Measurements from ENCODE around the gene CDKAL1.

CDKAL1 gene

DNA sequence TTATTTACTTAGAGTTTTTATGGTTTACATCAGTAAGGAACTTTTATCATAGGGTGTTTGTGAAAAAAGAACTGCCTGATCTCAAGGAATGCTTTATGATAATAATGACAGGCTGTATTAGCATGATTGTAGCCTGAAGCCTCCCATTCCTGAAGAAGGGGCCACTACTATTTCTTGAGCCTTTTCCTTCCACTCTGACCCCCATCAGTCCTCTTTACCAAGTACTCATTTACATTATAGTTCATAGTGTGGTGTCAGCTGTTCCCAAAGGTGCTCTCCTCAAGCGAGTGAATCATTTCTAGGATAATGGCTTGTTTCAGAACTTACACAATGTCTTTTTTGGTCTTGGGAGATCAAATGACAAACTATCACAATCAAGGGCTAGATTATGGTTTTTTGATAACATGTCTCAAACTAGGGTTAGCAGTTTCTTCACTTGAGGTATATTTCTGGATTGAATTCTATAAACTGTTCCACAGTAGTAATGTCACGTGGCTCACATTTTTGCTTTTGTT lies 283.6 kb downstream of the CDKAL1 start:
- TF ChIP-seq RARB (CRISPR knock-in tag; IDR thresholded peaks at IDR 0.05) (no peak), ZNF8 (CRISPR knock-in tag; IDR thresholded peaks at IDR 0.05) (no peak), ZFP3 (CRISPR knock-in tag; IDR thresholded peaks at IDR 0.05) (no peak), ZNF565 (CRISPR knock-in tag; conservative IDR thresholded peaks at IDR 0.05; ENCODE audit: low read depth) (no peak), ZNF70 (CRISPR knock-in tag; IDR thresholded peaks at IDR 0.05) (no peak)
- TF ChIP-seq, protein P1, sequence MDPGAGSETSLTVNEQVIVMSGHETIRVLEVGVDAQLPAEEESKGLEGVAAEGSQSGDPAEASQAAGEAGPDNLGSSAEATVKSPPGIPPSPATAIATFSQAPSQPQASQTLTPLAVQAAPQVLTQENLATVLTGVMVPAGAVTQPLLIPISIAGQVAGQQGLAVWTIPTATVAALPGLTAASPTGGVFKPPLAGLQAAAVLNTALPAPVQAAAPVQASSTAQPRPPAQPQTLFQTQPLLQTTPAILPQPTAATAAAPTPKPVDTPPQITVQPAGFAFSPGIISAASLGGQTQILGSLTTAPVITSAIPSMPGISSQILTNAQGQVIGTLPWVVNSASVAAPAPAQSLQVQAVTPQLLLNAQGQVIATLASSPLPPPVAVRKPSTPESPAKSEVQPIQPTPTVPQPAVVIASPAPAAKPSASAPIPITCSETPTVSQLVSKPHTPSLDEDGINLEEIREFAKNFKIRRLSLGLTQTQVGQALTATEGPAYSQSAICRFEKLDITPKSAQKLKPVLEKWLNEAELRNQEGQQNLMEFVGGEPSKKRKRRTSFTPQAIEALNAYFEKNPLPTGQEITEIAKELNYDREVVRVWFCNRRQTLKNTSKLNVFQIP (CRISPR knock-in tag; IDR thresholded peaks at IDR 0.05; ENCODE audit: borderline replicate concordance, low read depth), result no peak
- TF ChIP-seq, protein P2, sequence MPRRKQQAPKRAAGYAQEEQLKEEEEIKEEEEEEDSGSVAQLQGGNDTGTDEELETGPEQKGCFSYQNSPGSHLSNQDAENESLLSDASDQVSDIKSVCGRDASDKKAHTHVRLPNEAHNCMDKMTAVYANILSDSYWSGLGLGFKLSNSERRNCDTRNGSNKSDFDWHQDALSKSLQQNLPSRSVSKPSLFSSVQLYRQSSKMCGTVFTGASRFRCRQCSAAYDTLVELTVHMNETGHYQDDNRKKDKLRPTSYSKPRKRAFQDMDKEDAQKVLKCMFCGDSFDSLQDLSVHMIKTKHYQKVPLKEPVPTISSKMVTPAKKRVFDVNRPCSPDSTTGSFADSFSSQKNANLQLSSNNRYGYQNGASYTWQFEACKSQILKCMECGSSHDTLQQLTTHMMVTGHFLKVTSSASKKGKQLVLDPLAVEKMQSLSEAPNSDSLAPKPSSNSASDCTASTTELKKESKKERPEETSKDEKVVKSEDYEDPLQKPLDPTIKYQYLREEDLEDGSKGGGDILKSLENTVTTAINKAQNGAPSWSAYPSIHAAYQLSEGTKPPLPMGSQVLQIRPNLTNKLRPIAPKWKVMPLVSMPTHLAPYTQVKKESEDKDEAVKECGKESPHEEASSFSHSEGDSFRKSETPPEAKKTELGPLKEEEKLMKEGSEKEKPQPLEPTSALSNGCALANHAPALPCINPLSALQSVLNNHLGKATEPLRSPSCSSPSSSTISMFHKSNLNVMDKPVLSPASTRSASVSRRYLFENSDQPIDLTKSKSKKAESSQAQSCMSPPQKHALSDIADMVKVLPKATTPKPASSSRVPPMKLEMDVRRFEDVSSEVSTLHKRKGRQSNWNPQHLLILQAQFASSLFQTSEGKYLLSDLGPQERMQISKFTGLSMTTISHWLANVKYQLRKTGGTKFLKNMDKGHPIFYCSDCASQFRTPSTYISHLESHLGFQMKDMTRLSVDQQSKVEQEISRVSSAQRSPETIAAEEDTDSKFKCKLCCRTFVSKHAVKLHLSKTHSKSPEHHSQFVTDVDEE (CRISPR knock-in tag; IDR thresholded peaks at IDR 0.05), result no peak
- no peak for ATAC-seq

DNA sequence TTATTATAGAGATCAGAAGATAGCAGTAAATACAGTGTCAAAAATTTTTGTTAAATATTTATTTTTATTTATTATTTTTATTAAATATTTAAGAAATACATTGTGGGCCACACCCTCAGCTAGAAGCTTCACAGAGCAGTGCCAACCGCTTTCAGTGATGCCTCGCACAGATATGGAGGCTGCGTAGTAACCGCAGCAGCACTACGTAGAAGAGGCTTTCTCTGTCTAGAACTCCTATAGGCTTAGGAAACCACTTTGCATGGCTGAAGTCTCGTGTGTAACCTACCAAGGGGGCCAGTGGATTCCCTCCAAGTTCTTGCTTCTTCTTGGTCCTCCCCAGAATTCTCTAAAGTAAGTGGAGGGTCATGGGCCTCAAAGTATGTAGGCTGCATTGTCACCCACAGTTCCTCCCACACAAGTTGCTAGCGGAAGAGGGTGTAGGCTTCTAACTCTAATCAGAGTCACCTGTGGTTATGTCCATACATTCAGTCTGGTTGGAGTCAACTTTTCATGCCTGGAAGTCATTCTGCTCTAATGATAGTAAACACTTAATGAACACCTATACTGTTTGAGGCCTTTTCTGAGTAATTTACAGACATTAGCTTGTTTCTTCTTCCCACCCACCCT lies 285.6 kb downstream of the CDKAL1 start:
- TF ChIP-seq ZC3H10 (CRISPR knock-in tag; IDR thresholded peaks at IDR 0.05), result no peak
- TF ChIP-seq BACH2 (CRISPR knock-in tag; IDR thresholded peaks at IDR 0.05; ENCODE audit: borderline replicate concordance), result no peak

DNA sequence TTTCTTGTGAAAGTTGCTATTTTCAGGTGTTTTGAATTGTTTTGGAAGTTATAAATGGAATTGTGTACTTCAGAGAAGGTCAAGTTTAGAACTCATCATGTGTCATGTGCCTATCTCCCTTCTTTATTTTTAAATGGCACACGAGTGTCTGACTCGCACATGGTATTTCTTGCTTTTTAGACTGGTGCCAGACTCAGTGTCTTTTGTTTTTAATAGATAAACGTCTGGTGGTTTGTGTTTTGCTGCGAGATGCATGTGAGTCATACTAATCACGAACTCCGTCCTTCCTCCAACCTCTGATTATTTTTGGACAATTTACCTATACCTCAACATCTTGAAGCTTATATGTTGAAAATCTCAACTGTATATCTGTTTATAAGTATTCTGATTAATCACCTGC lies 292.1 kb downstream of the CDKAL1 start:
- TF ChIP-seq ESRRG (CRISPR knock-in tag; IDR thresholded peaks at IDR 0.05) (no peak), PPARA (CRISPR knock-in tag; IDR thresholded peaks at IDR 0.05; ENCODE audit: borderline replicate concordance) (no peak), ZNF565 (CRISPR knock-in tag; conservative IDR thresholded peaks at IDR 0.05; ENCODE audit: low read depth) (no peak), OSR1 (CRISPR knock-in tag; IDR thresholded peaks at IDR 0.05) (no peak), ARNTL (CRISPR knock-in tag; IDR thresholded peaks at IDR 0.05; ENCODE audit: borderline replicate concordance, low read depth) (no peak), BACH2 (CRISPR knock-in tag; IDR thresholded peaks at IDR 0.05; ENCODE audit: borderline replicate concordance) (no peak), TOX (CRISPR knock-in tag; IDR thresholded peaks at IDR 0.05; ENCODE audit: borderline replicate concordance) (no peak), ZFP3 (CRISPR knock-in tag; IDR thresholded peaks at IDR 0.05) (no peak), TCF4 (CRISPR knock-in tag; IDR thresholded peaks at IDR 0.05; ENCODE audit: borderline replicate concordance) (no peak)
- TF ChIP-seq, protein P3, sequence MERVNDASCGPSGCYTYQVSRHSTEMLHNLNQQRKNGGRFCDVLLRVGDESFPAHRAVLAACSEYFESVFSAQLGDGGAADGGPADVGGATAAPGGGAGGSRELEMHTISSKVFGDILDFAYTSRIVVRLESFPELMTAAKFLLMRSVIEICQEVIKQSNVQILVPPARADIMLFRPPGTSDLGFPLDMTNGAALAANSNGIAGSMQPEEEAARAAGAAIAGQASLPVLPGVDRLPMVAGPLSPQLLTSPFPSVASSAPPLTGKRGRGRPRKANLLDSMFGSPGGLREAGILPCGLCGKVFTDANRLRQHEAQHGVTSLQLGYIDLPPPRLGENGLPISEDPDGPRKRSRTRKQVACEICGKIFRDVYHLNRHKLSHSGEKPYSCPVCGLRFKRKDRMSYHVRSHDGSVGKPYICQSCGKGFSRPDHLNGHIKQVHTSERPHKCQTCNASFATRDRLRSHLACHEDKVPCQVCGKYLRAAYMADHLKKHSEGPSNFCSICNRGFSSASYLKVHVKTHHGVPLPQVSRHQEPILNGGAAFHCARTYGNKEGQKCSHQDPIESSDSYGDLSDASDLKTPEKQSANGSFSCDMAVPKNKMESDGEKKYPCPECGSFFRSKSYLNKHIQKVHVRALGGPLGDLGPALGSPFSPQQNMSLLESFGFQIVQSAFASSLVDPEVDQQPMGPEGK (CRISPR knock-in tag; IDR thresholded peaks at IDR 0.05; ENCODE audit: borderline replicate concordance), result no peak
- TF ChIP-seq, protein P1 (CRISPR knock-in tag; IDR thresholded peaks at IDR 0.05; ENCODE audit: borderline replicate concordance, low read depth), result no peak
- ATAC-seq, result peak; percentile 65

More for the DNA sequence above, 285.6 kb downstream of the CDKAL1 start:
- ATAC-seq, result no peak

DNA sequence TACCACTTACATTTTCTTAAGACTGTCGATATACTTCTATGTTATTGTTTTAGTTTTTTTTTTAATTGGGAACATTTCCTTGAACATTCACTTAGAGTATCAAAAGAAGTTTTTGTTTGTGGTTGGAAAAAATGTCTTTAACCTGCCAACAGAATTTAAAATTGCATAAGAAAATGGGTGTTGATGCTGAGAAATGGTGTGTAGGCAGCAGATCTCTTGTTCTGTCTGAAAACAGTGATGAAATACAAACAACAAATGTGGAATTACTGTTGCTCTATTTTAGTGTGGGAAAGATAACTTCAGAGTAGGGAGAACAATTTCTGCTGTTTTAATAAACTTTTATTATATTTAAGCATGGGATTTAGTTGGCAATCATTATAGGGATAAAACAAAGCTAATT lies 293.5 kb downstream of the CDKAL1 start:
- ATAC-seq, result no peak
- TF ChIP-seq, protein P4, sequence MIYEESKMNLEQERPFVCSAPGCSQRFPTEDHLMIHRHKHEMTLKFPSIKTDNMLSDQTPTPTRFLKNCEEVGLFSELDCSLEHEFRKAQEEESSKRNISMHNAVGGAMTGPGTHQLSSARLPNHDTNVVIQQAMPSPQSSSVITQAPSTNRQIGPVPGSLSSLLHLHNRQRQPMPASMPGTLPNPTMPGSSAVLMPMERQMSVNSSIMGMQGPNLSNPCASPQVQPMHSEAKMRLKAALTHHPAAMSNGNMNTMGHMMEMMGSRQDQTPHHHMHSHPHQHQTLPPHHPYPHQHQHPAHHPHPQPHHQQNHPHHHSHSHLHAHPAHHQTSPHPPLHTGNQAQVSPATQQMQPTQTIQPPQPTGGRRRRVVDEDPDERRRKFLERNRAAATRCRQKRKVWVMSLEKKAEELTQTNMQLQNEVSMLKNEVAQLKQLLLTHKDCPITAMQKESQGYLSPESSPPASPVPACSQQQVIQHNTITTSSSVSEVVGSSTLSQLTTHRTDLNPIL (CRISPR knock-in tag; IDR thresholded peaks at IDR 0.05; ENCODE audit: low read depth), result no peak
- TF ChIP-seq, protein P2 (CRISPR knock-in tag; IDR thresholded peaks at IDR 0.05), result no peak
- TF ChIP-seq, protein P1 (CRISPR knock-in tag; IDR thresholded peaks at IDR 0.05; ENCODE audit: borderline replicate concordance, low read depth), result no peak
- TF ChIP-seq, protein P5, sequence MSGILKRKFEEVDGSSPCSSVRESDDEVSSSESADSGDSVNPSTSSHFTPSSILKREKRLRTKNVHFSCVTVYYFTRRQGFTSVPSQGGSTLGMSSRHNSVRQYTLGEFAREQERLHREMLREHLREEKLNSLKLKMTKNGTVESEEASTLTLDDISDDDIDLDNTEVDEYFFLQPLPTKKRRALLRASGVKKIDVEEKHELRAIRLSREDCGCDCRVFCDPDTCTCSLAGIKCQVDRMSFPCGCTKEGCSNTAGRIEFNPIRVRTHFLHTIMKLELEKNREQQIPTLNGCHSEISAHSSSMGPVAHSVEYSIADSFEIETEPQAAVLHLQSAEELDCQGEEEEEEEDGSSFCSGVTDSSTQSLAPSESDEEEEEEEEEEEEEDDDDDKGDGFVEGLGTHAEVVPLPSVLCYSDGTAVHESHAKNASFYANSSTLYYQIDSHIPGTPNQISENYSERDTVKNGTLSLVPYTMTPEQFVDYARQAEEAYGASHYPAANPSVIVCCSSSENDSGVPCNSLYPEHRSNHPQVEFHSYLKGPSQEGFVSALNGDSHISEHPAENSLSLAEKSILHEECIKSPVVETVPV (CRISPR knock-in tag; IDR thresholded peaks at IDR 0.05), result no peak
- TF ChIP-seq RARB (CRISPR knock-in tag; IDR thresholded peaks at IDR 0.05), result no peak

Data from SK-N-SH treated with all-trans-retinoic acid at 6 μM for 48 hours (cell line).